AG20443 (cell line): ENCODE results near the gene TMA16.

Experiments
- DNase-seq: peaks from one replicate; pipeline ENCODE4 v3.0.0; 2012; ENCODE audit warnings: low spot score, mixed read lengths

TMA16 gene

DNA sequence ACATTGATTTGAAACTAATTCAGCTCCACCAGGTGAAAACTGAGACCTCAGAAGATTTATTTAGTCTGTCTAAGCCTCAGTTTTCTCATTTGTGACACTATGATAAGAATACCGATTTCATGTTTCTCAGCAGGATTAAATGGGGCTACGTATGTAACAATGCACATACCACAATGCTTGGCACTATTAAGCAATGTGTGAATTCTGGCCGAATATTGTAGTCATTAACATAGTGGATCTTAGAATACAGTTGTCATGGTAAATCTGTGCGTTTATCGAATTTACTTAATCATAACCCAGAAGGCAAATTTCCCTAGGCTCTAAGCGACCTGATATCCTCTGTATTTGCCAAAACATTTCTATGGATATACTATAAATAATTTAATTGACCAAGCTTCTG, 69.1 kb downstream of the TMA16 start:
- no peak for DNase-seq

DNA sequence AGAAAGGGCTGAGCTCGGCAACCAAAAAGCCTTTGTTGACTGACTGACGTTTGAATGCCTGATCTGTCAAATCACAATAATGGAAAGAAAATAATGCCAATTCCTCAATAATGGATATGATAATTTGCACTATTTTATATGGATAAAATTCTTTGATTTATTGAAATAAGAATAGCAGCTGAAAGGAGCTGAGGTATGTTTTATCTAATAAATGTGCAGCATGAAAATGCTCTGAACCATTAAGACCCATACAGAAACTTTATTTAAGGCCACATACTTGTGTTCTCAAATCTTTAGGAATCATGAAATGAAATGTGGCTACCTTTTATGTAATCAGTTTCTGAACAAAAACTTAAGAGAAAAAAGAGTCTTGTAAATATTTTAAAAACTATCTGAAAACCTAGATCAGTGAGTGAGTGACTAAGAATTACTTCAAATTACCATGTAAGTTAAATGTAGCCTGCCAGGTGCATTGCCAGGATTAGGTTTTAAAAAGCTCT, 69.8 kb downstream of the TMA16 start:
- no peak for DNase-seq

DNA sequence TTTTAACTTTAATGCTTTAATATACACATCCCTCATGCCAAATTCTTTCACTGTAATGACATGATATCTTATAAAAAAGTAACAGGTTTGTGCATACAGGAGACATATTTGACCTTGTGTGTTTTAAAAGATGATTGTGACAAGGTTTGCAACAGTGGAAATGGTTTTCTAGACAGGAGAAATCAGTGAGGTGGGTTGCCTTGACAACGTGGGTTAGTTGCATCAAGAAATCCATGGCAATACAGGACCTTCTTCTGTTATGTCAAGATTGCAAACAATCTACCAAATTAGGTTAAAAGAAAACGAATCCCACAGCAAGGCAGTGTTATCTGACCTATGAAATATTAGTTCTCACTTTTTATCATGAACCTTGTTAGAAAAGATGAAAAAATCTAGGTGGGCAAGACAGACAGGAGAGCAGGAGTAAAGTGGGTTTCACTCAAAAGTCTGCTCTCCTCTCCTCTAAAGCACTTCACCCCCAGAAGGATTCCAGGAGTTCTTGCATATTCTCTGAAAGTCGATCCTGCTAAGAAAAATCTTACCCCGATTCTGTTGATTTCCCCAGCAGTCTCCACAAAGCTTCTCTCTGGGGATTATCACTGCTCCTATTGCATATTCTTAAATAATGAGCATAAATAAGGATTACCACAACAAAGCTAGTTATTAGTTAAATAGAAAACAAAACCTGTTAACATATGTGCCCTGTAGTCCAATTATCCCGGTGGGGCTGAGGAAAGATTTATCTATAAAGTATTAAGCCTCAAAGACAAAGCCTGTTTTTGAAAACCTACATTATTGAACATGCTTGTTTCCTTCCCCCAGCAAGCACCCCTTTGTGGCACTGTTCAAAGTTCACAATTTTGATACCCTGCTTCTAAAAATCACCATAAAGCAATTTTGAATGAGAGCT, 71.0 kb downstream of the TMA16 start:
- DNase-seq, result no peak

DNA sequence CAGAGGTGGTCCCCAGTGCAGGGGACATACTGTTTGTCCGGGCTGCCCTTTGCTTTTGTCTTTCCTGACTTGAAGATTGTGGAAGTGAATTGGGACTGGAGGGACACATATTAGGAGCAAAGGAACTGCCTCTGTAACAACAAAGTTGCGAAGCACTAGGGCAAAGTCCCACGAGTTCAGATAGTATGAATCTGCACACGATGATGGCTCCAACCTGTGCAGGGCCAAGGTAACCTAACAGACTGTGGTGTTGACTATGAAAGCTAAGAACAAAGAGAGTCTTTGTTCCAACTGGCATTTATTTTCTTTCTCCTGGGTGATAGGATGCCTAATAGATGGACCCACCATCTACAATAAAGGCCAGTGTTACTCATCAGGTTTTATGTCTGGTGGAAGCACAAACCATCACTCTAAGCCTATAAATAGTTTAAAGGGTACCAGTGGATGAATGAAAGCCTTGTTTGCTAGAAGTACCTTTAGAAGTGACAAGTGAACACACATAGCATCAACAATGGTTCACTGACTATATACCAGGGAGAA, 71.8 kb downstream of the TMA16 start:
- no peak for DNase-seq

DNA sequence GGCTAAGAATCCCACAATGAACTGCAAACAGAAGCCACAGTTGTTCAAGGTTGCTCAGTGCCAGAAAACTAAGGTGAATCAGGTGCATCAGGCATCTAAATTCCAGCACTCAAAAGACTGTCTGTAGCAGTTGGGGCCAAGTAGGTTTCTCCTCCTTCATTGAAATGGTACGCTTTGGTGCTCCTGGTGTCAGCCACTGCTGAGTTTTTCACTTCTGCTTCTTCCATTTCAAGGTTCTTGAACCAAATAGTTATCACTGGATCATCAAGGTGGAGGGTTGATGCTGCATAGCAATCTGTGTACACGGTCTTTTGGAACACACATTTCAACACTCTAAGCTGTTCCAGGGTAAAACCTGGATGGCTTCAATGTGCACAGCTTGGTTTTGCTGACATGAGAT, 74.4 kb downstream of the TMA16 start:
- no peak for DNase-seq
